Keratinocyte (primary cell): ENCODE data around the gene TNFRSF14. TPM values are rescaled to one million over a fixed set of nuclear protein-coding genes. Genes with fewer than 3 reads are reported as not detected.

ENCODE experiments used
- DNase-seq: peaks from one replicate; pipeline ENCODE4 v3.0.0-alpha.2; 2011; ENCODE audit warnings: low read depth, missing footprints, low spot score
- FAIRE-seq: peaks from 2 replicates; lab custom pipeline; 2011; peaks lifted over from hg19 to GRCh38; lab: Jason Lieb, UNC
- H2AFZ ChIP-seq: 2 replicates; pipeline ENCODE4 v1.6.0; 2012; ENCODE audit warnings: low read length, control low read depth, inconsistent platforms; ENCODE audit not compliant: control insufficient read depth
- H3K27ac ChIP-seq: 2 replicates; pipeline ENCODE4 v1.5.1; 2011; ENCODE audit warnings: low read length; ENCODE audit not compliant: control insufficient read depth, insufficient read depth
- H3K27me3 ChIP-seq: 3 replicates; pipeline ENCODE4 v1.6.0; 2011; ENCODE audit warnings: low read length; ENCODE audit not compliant: control insufficient read depth, insufficient read depth; ENCODE audit errors: extremely low read depth
- H3K36me3 ChIP-seq, 2 experiments: 2 replicates in 1 of 2; 3 replicates in 1 of 2; pipeline ENCODE4 v1.5.1; 2011; ENCODE audit warnings: low read length in 2 of 2, mild to moderate bottlenecking in 1 of 2; ENCODE audit not compliant: control insufficient read depth in 2 of 2, insufficient read depth in 2 of 2; ENCODE audit errors: extremely low read depth in 1 of 2
- H3K4me1 ChIP-seq: 3 replicates; pipeline ENCODE4 v1.5.1; 2011; ENCODE audit warnings: low read length; ENCODE audit not compliant: control insufficient read depth, insufficient read depth; ENCODE audit errors: extremely low read depth
- H3K4me2 ChIP-seq: 3 replicates; pipeline ENCODE4 v1.6.0; 2011; ENCODE audit warnings: low read depth, low read length; ENCODE audit not compliant: control insufficient read depth, insufficient read depth; ENCODE audit errors: extremely low read depth
- H3K4me3 ChIP-seq, 3 experiments: fragments of 200-600 bp in 1 of 3; sonication (generic) in 1 of 3; 2 replicates in 2 of 3; 3 replicates in 1 of 3; pipeline ENCODE4 v1.5.1; 2011 to 2016; ENCODE audit warnings: low read length in 3 of 3, mild to moderate bottlenecking in 3 of 3, control low read depth in 2 of 3, inconsistent platforms in 1 of 3, low read depth in 1 of 3, mixed read lengths in 1 of 3, mixed run types in 1 of 3, moderate library complexity in 1 of 3; ENCODE audit not compliant: control insufficient read depth in 2 of 3, insufficient read depth in 2 of 3; ENCODE audit errors: extremely low read depth in 1 of 3
- H3K79me2 ChIP-seq: 2 replicates; pipeline ENCODE4 v1.6.0; 2012; ENCODE audit warnings: low read length; ENCODE audit not compliant: control insufficient read depth, insufficient read depth
- H3K9ac ChIP-seq: 3 replicates; pipeline ENCODE4 v1.6.0; 2011; ENCODE audit warnings: low read length; ENCODE audit not compliant: control insufficient read depth, insufficient read depth; ENCODE audit errors: extremely low read depth
- H3K9me1 ChIP-seq: 3 replicates; pipeline ENCODE4 v1.6.0; 2011; ENCODE audit warnings: low read length; ENCODE audit not compliant: control insufficient read depth, insufficient read depth; ENCODE audit errors: extremely low read depth
- H3K9me3 ChIP-seq: 2 replicates; pipeline ENCODE4 v1.5.1; 2012; ENCODE audit warnings: low read depth, low read length; ENCODE audit not compliant: control insufficient read depth
- H4K20me1 ChIP-seq: 3 replicates; pipeline ENCODE4 v1.6.0; 2011; ENCODE audit warnings: low read length; ENCODE audit not compliant: control insufficient read depth, insufficient read depth; ENCODE audit errors: extremely low read depth
- CTCF ChIP-seq, 3 experiments: IDR thresholded peaks in 1 of 3; conservative IDR thresholded peaks in 1 of 3; optimal IDR thresholded peaks in 1 of 3; 2 replicates in 2 of 3; 3 replicates in 1 of 3; pipeline versions ENCODE3 to v1.5.1; 2011; ENCODE audit warnings: low read length in 3 of 3, mild to moderate bottlenecking in 3 of 3, moderate library complexity in 2 of 3, control low read depth in 1 of 3, inconsistent platforms in 1 of 3; ENCODE audit not compliant: insufficient read depth in 2 of 3; ENCODE audit errors: extremely low read depth in 1 of 3
- EZH2 ChIP-seq: IDR thresholded peaks from one replicate; pipeline ENCODE4 v1.6.1; 2012; ENCODE audit warnings: inconsistent platforms, mild to moderate bottlenecking, low read length, moderate library complexity
- dilution Hi-C: fragments of 300-500 bp; cut with MboI; formaldehyde crosslinking; loops from one replicate; pipeline ENCODE4 v1.7.0; 2020; ENCODE audit warnings: low sequenced_read_pairs; ENCODE audit not compliant: extremely low pct_ligation_motif_present
- polyA plus RNA-seq, 5 experiments: library from polyadenylated mRNA; depleted of rRNA in 3 of 5; stranded (reverse) in 3 of 5; stranded (forward) in 1 of 5; unstranded in 1 of 5; fragments of >200 nt; gene quantifications; 1 replicate in 1 of 5; 2 replicates in 3 of 5; 3 replicates in 1 of 5; pipeline versions ENCODE4 v1.2.1 to v1.2.3, GENCODE V29; 2011 to 2012; ENCODE audit warnings: missing spikeins in 2 of 5, low read depth in 1 of 5, low replicate concordance in 1 of 5

TNFRSF14 gene
- polyA plus RNA-seq, 1 donor (not counting 4 experiments of a cell fraction or from before 2014, with no cell fraction given) = 5.2 TPM

- H3K4me2 ChIP-seq = no peak overlapping the region
- dilution Hi-C loops = no loop called here
- no peak for FAIRE-seq
- no peaks in the 10 kb centered on the region for H3K9me3 ChIP-seq
- H3K9me1 ChIP-seq = no peaks in the 10 kb centered on the region
- H4K20me1 ChIP-seq = no peaks in the 10 kb centered on the region
- no peaks in the 10 kb centered on the region for H3K79me2 ChIP-seq
- no peak overlapping the region for H3K4me3 ChIP-seq
- H3K4me1 ChIP-seq = no peaks in the 10 kb centered on the region
- H3K27ac ChIP-seq = no peak overlapping the region
- DNase-seq = no peak
- no peaks in the 10 kb centered on the region for H3K27me3 ChIP-seq
- H2AFZ ChIP-seq = no peak overlapping the region
- H3K36me3 ChIP-seq = no peaks in the 10 kb centered on the region
- TF ChIP-seq EZH2 (no peak), CTCF (optimal IDR thresholded peaks at IDR 0.05 in 1 of 3, IDR thresholded peaks at IDR 0.05 in 1 of 3, conservative IDR thresholded peaks at IDR 0.05 in 1 of 3; ENCODE audit: extremely low read depth in 1 of 3, insufficient read depth in 2 of 3, low read length in 3 of 3) (no peak)
- H3K9ac ChIP-seq = no peak overlapping the region
Observed at GRCh38 chr1:2595812-2596529, 39.8 kb downstream of the TNFRSF14 start.

- no peak for DNase-seq
- Histone ChIP-seq H3K79me2 (no peaks in the 10 kb centered on the region), H3K27me3 (no peaks in the 10 kb centered on the region), H3K4me2 (no peak overlapping the region), H3K27ac (no peak overlapping the region), H2AFZ (no peak overlapping the region), H3K9ac (no peak overlapping the region), H3K9me3 (no peaks in the 10 kb centered on the region), H3K9me1 (no peaks in the 10 kb centered on the region), H3K4me1 (no peaks in the 10 kb centered on the region), H4K20me1 (no peaks in the 10 kb centered on the region), H3K36me3 (no peaks in the 10 kb centered on the region), H3K4me3 (no peak overlapping the region)
- TF ChIP-seq EZH2 (no peak), CTCF (optimal IDR thresholded peaks at IDR 0.05 in 1 of 3, IDR thresholded peaks at IDR 0.05 in 1 of 3, conservative IDR thresholded peaks at IDR 0.05 in 1 of 3; ENCODE audit: extremely low read depth in 1 of 3, insufficient read depth in 2 of 3, low read length in 3 of 3) (no peak)
- FAIRE-seq = no peak
- dilution Hi-C loops = no loop called here
Observed at GRCh38 chr1:2596530-2597333, 40.6 kb downstream of the TNFRSF14 start.
